SH-SY5Y (cell line): ENCODE measurements around the gene RIC8B.

Source experiments
- GATA2 ChIP-seq: IDR thresholded peaks from 2 replicates; pipeline ENCODE4 v1.6.1; 2011; ENCODE audit warnings: mild to moderate bottlenecking, low read depth, low read length
- GATA3 ChIP-seq: IDR thresholded peaks from 2 replicates; pipeline ENCODE4 v1.6.1; 2011; ENCODE audit warnings: low read depth, mild to moderate bottlenecking, low read length, moderate library complexity

The RIC8B gene

DNA sequence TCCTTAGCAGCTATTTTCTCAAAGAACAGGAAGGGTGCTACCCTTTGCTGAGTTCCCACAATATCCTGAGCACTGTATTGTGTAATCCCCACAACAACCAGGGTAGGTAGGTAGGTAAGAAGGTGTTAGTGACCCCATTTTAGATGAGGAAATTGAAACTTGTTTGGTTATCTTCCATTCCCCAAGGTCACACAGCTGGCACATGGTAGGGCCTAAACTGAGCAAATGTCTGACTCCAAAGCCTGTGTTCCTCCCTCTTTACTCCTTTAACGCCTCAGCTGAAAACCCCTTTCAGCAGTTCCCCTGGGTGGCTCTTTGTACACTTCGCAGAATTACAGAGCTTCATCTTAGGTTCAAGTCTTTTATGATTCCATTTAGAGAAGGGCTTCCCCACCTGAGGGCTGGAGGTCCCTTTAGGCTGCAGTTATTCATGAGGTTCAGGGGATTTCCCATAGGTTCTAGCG lies 26.5 kb upstream of the RIC8B start:
- TF ChIP-seq GATA2 (no peak), GATA3 (no peak)

DNA sequence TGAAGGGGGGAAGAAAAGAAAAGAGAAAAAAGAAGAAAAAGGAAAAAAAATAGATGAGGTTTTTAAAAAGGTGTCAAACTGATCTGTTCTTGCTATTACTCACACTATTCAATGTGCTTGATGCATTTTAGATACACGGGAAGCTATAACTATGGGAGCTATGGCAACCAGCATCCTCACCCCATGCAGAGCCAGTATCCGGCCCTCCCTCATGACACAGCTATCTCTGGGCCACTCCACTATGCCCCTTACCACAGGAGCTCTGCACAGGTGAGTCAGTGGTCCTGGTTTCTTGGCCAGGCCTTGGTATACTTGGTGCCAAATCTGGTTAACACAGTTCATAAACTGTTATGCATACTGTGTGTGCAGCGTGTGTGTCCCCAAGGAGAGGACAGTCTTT lies 24.0 kb upstream of the RIC8B start:
- TF ChIP-seq GATA3 (no peak), GATA2 (no peak)

DNA sequence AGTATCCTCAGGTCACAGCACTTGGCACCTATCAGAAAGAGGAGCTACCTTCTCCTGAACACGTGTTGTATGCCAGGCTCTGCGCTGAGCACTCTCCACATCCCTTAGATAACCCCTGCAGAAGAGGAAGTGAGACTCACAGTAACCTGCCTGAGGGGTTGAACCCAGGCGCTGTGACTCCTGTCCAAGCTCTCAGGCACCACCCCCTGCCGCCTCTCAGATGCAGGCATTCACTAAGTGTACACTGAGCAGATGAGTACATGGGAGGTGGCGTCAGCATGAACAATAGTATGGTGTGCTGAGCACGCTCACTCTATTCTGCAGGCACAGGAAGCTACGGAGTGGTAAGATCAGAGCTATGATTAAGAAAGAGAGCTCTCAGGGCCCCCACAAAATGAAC lies 21.0 kb upstream of the RIC8B start:
- TF ChIP-seq GATA2: no peak
- TF ChIP-seq GATA3: no peak

DNA sequence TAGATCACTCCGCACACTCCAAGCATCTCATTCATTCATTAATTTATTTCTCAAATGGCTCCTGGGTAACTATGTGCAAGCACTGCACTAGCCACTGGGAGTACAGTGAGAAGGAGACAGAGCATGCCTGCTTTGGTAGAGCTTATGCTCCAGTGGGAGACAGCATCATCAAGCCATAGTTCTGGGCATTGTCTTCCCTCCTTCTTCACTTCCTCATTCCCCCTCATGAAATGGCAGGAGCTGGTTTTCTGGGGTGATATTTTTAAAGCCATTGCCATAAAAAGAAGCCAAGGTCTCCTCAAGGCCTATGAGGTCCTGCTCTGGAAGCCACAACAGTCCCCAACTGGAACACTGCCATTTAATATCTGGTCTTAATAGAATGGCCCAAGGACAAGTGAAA lies 20.2 kb upstream of the RIC8B start:
- no peak for TF ChIP-seq GATA2
- no peak for TF ChIP-seq GATA3

DNA sequence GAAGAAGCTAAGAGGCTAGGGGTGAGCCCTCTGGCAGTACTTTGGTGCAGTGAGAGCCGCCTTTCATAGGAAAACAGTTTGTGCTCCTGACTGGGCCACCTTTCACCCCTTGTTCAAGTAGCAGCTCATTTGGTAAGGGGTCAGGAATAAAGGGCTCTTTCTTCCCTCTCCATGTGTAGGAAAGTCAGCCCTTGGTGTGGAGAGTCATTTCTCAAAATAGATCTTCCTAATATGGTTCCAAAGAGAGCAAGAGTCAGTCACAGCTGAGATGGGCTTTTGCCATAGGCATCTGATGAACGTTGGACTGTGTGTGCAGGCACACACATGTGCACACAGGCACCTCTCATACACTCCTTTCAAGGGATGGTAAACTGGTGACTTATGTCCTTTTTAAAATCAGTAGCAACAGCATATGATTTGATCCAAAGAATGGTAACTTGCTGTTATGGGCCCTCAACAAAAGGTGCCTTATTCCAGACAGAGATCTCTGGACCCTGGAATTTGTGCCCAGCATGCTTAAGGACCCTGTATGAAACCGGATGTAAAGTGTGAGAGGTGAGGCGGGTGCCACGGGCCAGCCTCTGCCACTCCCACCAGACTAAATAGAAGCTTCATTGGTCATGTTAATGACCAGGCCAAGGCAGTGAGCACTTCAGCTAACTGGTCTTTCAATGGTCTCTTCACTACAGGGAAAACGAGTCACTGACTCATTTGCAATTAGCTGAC lies 16.7 kb upstream of the RIC8B start:
- no peak for TF ChIP-seq GATA2
- TF ChIP-seq GATA3: no peak

DNA sequence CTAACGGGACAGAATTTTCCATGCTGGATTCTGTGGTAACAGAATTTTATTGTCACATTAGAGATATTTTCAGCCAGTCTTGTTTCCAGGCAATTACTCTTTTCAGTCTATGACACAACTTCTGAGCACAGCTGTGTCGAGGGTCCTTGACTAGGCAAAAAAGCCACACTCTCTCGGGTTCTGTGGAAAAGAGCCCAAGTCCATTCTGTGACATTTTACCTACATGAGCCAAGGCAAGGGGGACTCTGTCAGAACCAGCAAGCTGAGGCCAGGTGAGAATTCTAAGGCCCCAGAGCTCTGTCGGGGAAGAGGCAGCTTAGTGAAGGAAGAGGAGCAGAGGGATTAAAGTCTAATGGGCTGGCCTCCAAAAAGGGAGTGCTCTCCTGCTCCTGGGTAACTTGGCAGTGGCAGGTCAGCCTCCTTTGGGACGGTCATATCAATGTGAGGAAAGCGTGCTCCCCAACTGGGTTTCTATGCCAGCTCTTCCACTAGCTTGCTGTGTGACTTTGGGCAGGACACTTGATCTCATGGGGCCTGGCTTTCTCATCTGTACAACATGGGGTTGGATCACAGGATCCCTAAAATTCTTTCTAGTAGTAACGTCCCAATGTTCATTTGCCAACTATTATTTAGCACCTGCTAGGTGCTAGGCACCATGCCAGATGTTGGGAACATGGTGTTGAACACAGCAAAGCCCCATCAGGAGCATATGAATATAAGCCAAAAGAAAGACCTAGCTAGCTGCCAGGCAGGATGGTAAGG lies 16.0 kb upstream of the RIC8B start:
- no peak for TF ChIP-seq GATA3
- no peak for TF ChIP-seq GATA2

DNA sequence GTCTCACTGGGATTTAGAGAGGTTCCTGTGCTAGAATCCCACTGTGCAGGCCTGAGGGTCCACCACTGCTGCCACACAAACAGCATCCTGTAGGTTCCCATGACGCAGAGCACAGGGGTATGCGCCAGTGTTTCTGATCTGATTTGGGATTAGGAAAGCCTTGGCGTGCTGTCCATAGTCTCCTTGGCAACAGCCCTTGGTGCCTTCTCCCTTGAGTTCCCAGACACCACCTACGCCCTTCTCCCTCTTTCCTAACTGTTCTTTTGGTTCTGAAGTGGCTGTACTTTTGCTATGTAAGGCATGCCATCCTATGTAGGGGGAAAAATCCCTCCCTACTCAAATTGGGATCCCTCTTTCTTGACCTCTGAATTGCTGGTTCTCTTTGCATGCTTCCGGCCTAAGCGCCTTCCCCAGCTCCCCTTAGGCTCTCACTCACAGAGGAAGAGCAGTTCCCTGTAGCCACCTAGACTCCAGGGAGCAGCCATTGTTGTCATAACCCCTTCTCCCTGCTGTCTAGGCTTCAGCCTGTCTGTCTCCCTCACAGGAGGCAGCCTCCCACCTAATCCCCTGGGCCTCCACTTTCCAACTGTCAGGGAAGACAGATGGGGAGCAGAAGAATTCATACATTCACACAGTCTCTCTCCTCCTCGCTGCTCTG lies 14.8 kb upstream of the RIC8B start:
- TF ChIP-seq GATA3 (no peak), GATA2 (no peak)

DNA sequence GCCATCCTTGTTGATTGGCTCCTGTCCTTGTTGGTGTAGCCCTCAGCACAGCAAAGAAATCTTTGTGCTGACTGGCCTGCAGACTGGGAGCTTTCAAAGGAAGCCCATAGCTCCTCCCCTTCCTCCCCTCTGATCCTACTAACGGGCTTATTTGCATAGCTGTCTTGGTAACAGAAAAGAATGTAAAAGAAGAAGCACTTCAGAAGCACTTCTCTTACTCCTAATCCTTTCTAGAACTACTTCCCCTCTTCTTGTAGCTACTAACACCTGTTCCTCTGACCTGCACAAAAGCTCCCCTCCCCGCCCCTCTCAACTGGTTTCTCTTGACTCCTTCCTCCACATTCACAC lies 14.3 kb upstream of the RIC8B start:
- TF ChIP-seq GATA2 (no peak), GATA3 (no peak)

DNA sequence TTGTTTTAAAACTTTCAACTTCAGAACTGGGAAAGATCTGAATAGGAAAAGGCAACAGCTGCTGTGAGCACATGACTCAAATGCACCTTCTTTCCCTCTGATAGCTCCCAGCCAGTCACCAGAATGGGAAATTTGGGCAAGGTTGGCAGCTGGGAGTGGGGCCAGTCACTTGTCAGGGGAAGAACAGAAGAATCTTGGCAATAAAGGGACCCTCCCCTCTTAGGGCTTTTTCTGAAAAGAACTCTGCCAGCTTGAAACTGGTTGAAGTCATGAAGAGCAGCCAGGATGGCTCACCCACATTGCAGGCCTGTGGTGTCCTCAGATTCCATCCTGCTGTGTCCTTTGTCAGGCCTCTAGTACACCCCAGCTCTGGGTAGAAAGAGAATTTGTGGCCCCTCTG lies 10.3 kb upstream of the RIC8B start:
- TF ChIP-seq GATA3 (no peak), GATA2 (no peak)

DNA sequence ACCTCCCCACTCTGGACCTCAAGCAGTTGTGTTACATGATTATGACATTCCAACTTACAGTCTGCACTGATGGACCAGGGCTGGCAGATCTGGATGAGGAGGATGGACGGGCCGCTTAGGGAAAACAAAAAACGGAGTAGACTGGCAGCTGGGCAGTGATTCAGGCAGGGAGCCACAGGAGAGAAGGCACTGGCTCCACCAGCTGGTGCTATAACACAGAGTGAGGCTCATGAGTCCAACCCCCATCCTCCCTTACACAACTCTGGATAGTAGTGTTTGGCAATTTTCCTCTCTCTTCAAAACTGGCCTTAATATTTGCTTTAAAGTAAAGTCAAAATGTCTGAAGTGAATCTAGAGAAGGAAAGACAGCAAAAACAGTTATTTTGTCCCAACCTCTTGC lies 9.7 kb upstream of the RIC8B start:
- TF ChIP-seq GATA2 (no peak), GATA3 (no peak)

DNA sequence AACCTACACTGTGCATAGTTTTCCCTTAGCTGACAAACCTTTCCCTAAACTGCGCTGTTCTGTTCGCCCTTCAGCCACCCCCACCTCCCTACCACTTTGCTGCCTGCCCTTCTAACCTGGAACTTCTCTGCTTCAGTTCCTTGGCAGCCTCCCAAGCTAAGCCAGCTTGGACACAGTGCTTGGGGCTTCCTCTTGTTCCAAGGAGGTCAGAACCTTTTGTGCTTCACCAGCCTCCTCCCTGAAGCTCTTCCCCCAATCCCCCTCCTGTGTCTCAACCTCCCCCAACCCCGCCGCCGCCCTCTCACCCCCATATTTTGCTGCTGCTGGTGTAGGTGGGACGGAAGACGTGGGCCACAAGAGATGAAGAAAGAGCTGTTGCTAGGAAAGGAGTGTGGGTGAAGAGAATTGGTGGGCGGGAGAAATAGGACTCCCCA lies 8.1 kb upstream of the RIC8B start:
- no peak for TF ChIP-seq GATA2
- TF ChIP-seq GATA3: no peak

DNA sequence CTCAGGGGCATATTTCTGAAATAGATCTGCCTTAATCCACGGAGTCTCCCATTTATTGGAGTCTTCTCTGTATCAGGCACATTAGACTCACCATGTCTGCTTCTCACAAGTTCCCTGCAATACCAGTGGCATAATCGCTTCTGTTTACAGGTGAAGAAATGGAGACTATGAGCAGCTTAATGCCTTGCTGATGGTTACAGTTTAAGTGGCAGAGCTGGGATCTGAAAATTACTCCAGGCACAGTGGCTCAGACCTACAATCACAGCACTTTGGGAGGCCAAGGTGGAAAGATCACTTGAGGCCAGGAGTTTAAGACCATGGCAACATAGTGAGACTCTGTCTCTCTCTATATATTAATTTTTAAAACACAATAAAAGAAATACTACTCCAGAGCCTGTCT lies 7.3 kb upstream of the RIC8B start:
- TF ChIP-seq GATA3: no peak
- TF ChIP-seq GATA2: no peak

DNA sequence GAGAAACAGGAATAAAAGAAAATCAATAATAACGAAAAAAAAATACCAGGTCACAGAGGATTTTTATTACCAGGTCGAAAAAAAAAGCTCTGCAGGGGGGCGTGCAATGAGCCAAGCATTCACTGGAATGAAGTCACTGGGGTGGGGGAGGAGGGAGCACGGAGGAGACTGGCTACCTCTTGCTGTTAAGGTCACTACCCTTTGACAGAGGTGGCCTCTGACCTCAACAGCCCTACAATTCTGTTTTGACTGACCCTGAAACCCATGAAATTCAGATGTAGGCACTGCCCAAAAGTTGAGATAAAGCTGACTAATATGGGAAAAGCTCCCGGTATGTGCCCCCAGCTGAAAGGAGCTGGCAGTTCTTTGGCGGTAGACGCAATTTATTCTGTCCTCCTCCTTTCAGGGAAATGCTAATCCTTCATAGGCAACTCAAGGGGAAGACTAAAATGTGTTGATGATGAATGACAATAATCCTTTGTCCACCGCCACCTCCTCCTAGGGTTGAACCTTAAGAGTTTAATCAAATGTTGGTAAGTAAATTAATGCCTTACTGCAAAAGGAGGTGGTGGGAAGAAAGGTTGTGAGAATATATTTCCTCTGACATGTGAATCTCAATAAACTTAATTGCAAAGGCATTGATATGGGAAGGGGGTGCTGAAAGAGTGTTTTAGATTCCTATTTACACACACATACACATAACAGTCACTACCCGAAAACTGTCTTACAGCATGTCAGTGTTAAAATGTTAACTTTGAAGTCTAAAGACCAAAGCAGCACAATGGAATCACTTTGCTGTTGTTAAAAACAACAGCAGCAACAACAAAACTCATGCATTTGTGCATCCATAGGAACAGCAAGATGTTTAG lies 6.3 kb upstream of the RIC8B start:
- TF ChIP-seq GATA2: no peak
- TF ChIP-seq GATA3: no peak

DNA sequence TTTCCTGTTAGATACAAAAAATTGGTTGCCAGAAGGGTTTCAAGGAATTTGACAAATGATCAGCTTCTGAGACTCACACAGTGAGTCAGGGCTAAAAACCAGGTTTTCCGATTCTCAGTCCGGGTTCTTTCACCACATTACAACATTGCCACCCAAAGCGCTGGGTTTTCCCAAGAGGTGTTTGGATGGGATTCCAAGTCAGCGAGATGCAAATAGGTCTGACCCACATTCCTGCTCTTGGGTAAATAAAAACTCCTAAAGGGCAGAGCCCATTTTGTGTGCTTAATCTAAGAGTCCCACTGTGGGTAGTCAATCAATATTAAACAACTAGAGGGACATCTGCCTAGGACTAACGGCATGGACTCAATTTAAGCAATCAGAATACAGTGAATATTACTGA lies 5.4 kb upstream of the RIC8B start:
- TF ChIP-seq GATA2: no peak
- no peak for TF ChIP-seq GATA3
